Transverse colon (tissue), 4 donors: ENCODE data around the gene ARL2. TPM values are rescaled to one million over a fixed set of nuclear protein-coding genes. Genes with fewer than 3 reads are reported as not detected.

Experiments
- DNase-seq: peaks from one replicate; pipeline ENCODE4 v3.0.0-alpha.2; 2019
- H3K27ac ChIP-seq, 4 donors: fragments of 200-600 bp; sonication (generic); 2 replicates each; pipeline ENCODE4 v1.5.1; 2016 to 2018; ENCODE audit warnings: inconsistent platforms in 4 of 4
- H3K27me3 ChIP-seq: fragments of 200-600 bp; sonication (generic); 2 replicates; pipeline ENCODE4 v1.5.1; 2017; ENCODE audit warnings: inconsistent platforms
- H3K36me3 ChIP-seq, 4 donors: fragments of 200-600 bp; sonication (generic); 2 replicates each; pipeline ENCODE4 v1.5.1; 2017 to 2019; ENCODE audit warnings: inconsistent platforms in 4 of 4
- H3K4me1 ChIP-seq, 4 donors: fragments of 200-600 bp; sonication (generic); 2 replicates each; pipeline ENCODE4 v1.5.1; 2017 to 2020; ENCODE audit warnings: inconsistent platforms in 4 of 4
- H3K4me3 ChIP-seq, 4 donors: fragments of 200-600 bp; sonication (generic); 1 replicate in 1 of 4; 2 replicates in 3 of 4; pipeline versions ENCODE4 v1.5.1 to v1.6.1; 2017 to 2019; ENCODE audit warnings: inconsistent platforms in 4 of 4
- H3K9me3 ChIP-seq, 2 donors: fragments of 200-600 bp; sonication (generic); 2 replicates each; pipeline ENCODE4 v1.5.1; 2017 to 2019; ENCODE audit warnings: inconsistent platforms in 2 of 2
- CTCF ChIP-seq, 5 experiments: fragments of 200-600 bp in 3 of 5; fragments of 450-650 bp in 2 of 5; sonication (generic) in 3 of 5; IDR thresholded peaks; 1 replicate in 2 of 5; 2 replicates in 3 of 5; pipeline ENCODE4 v1.5.1; 2016 to 2017; ENCODE audit warnings: antibody characterized with exemption in 5 of 5, inconsistent platforms in 3 of 5, mild to moderate bottlenecking in 2 of 5, moderate library complexity in 1 of 5
- EP300 ChIP-seq: sonication (generic); formaldehyde crosslinking; IDR thresholded peaks from one replicate; pipeline ENCODE4 v1.6.1; 2017; ENCODE audit warnings: antibody characterized with exemption, low read depth
- POLR2A ChIP-seq: fragments of 450-650 bp; IDR thresholded peaks from one replicate; pipeline ENCODE4 v1.6.1; 2016; ENCODE audit warnings: antibody characterized with exemption, mild to moderate bottlenecking, moderate library complexity
- POLR2AphosphoS5 ChIP-seq, 3 donors: sonication (generic); formaldehyde crosslinking; IDR thresholded peaks; one replicate each; pipeline ENCODE4 v1.6.1; 2016; ENCODE audit warnings: antibody characterized with exemption in 3 of 3
- WGBS, 2 donors: methylation state at CpG; one replicate each; pipeline ENCODE4 v1.1.5; 2018; ENCODE audit warnings: low coverage in 1 of 2; 5-methylcytosine and 5-hydroxymethylcytosine counted together
- in situ Hi-C, 4 donors: fragments of 200-750 bp; cut with MboI; loops; one replicate each; pipeline versions ENCODE4 v1.15.0 to v1.15.1; 2017; ENCODE audit warnings: low sequenced_read_pairs in 3 of 4, low pct_ligation_motif_present in 1 of 4, low pct_unique_long_range_greater_than_20kb in 1 of 4
- intact Hi-C: fragments of 100-400 bp; cut with DNase I; formaldehyde crosslinking; loops from one replicate; pipeline ENCODE4 v1.15.1; 2023; ENCODE audit warnings: low total_unique reads
- total RNA-seq, 4 donors: library from RNA; depleted of rRNA; stranded (reverse); fragments of >200 nt; gene quantifications; one replicate each; pipeline ENCODE4 v1.1.0, GENCODE V29; 2016

The ARL2 gene
- total RNA-seq, 4 donors from 2014 or later: 28.4 to 147 (median 85.8) TPM

- Histone ChIP-seq H3K4me3 (no peak overlapping the region), H3K27ac (no peak overlapping the region), H3K4me1 (peaks cover 0 to 7% (median 0%) of the 10 kb centered on the region in 4 donors), H3K36me3 (no peaks in the 10 kb centered on the region), H3K9me3 (no peaks in the 10 kb centered on the region), H3K27me3 (no peaks in the 10 kb centered on the region)
- in situ Hi-C loops (no loop called here), intact Hi-C loops (no loop called here)
- WGBS, 2 donors: 72 to 80% methylated on average over 1 to 3 of the region's 3 CpGs
- no peak for DNase-seq
- no peak for TF ChIP-seq CTCF (IDR thresholded peaks at IDR 0.05)
- no peak for TF ChIP-seq POLR2A
- no peak for TF ChIP-seq POLR2AphosphoS5 (IDR thresholded peaks at IDR 0.05)
- TF ChIP-seq EP300: no peak
Observed at GRCh38 chr11:65059523-65059922, 45.6 kb downstream of the ARL2 start.

GRCh38 chr11:65059959-65060824 lies 46.2 kb downstream of the ARL2 start:
- in situ Hi-C loops (no loop called here), intact Hi-C loops (no loop called here)
- H3K27ac ChIP-seq: no peak overlapping the region
- peaks cover 0 to 7% (median 0%) of the 10 kb centered on the region in 4 donors for H3K4me1 ChIP-seq
- H3K9me3 ChIP-seq: no peaks in the 10 kb centered on the region
- TF ChIP-seq POLR2AphosphoS5 (IDR thresholded peaks at IDR 0.05): no peak
- TF ChIP-seq POLR2A: no peak
- no peak for TF ChIP-seq CTCF (IDR thresholded peaks at IDR 0.05)
- TF ChIP-seq EP300: no peak
- H3K27me3 ChIP-seq: no peaks in the 10 kb centered on the region
- no peak overlapping the region for H3K4me3 ChIP-seq
- H3K36me3 ChIP-seq: no peaks in the 10 kb centered on the region
- DNase-seq: no peak
- 7 to 47% methylated on average over 3 to 10 of the region's 10 CpGs for WGBS, 2 donors

- intact Hi-C loops: no loop called here
- in situ Hi-C loops: no loop called here
- 78% methylated on average over 8 of the region's 9 CpGs; no CpG with 5 or more reads in 1 of the 2 donors for WGBS, 2 donors
- TF ChIP-seq POLR2A (no peak), POLR2AphosphoS5 (IDR thresholded peaks at IDR 0.05) (no peak), CTCF (IDR thresholded peaks at IDR 0.05) (no peak), EP300 (no peak)
- H3K4me3 ChIP-seq: no peak overlapping the region
- DNase-seq: no peak
- H3K27me3 ChIP-seq: no peaks in the 10 kb centered on the region
- H3K27ac ChIP-seq: no peak overlapping the region
- H3K36me3 ChIP-seq: no peaks in the 10 kb centered on the region
- peaks cover 0 to 7% (median 0%) of the 10 kb centered on the region in 4 donors for H3K4me1 ChIP-seq
- H3K9me3 ChIP-seq: no peaks in the 10 kb centered on the region
Observed at GRCh38 chr11:65060913-65061408, 47.0 kb downstream of the ARL2 start.

- no peak for TF ChIP-seq POLR2A
- no peak for TF ChIP-seq CTCF (IDR thresholded peaks at IDR 0.05)
- no peak for TF ChIP-seq POLR2AphosphoS5 (IDR thresholded peaks at IDR 0.05)
- no peak for TF ChIP-seq EP300
- 74% methylated on average over 3 of the region's 3 CpGs; no CpG with 5 or more reads in 1 of the 2 donors for WGBS, 2 donors
- in situ Hi-C loops (no loop called here), intact Hi-C loops (no loop called here)
- Histone ChIP-seq H3K4me3 (no peak overlapping the region), H3K9me3 (no peaks in the 10 kb centered on the region), H3K36me3 (no peaks in the 10 kb centered on the region), H3K27ac (no peak overlapping the region), H3K4me1 (peaks cover 0 to 4% (median 0%) of the 10 kb centered on the region in 4 donors), H3K27me3 (no peaks in the 10 kb centered on the region)
- DNase-seq: no peak
Observed at GRCh38 chr11:65063532-65063931, 49.6 kb downstream of the ARL2 start.
